Activated CD4-positive, alpha-beta T cell treated with anti-CD3 and anti-CD28 coated beads for 1 hour (primary cell): ENCODE data around the gene HIVEP3.

ENCODE experiments used
- DNase-seq: peaks from one replicate; pipeline ENCODE4 v3.0.0-alpha.2; 2020

Gene HIVEP3

GRCh38 chr1:41524676-41525675 lies 393.7 kb downstream of the HIVEP3 start:
- DNase-seq, result no peak

GRCh38 chr1:41523949-41524675 lies 394.6 kb downstream of the HIVEP3 start:
- DNase-seq, result no peak

- DNase-seq, result no peak
Measured at GRCh38 chr1:41523071-41523470, 395.7 kb downstream of the HIVEP3 start.

GRCh38 chr1:41521766-41522165 lies 397.0 kb downstream of the HIVEP3 start:
- no peak for DNase-seq

GRCh38 chr1:41520951-41521752 lies 397.6 kb downstream of the HIVEP3 start:
- no peak for DNase-seq

- no peak for DNase-seq
Measured at GRCh38 chr1:41519667-41520066, 399.1 kb downstream of the HIVEP3 start.

GRCh38 chr1:41518471-41518870 lies 400.3 kb downstream of the HIVEP3 start:
- no peak for DNase-seq

- DNase-seq, result no peak
Measured at GRCh38 chr1:41517062-41517438, 401.7 kb downstream of the HIVEP3 start.

GRCh38 chr1:41516168-41517061 lies 402.3 kb downstream of the HIVEP3 start:
- DNase-seq, result peak; percentile 29

- no peak for DNase-seq
Measured at GRCh38 chr1:41515778-41516167, 402.9 kb downstream of the HIVEP3 start.

- DNase-seq, result no peak
Measured at GRCh38 chr1:41515131-41515678, 403.5 kb downstream of the HIVEP3 start.

GRCh38 chr1:41514381-41514780 lies 404.3 kb downstream of the HIVEP3 start:
- DNase-seq, result no peak

GRCh38 chr1:41513383-41513735 lies 405.4 kb downstream of the HIVEP3 start:
- DNase-seq, result no peak

- DNase-seq, result no peak
Measured at GRCh38 chr1:41512701-41513382, 405.9 kb downstream of the HIVEP3 start.

- no peak for DNase-seq
Measured at GRCh38 chr1:41511239-41511540, 407.5 kb downstream of the HIVEP3 start.

GRCh38 chr1:41510531-41511238 lies 408.0 kb downstream of the HIVEP3 start:
- DNase-seq, result no peak

- DNase-seq, result no peak
Measured at GRCh38 chr1:41509270-41509671, 409.5 kb downstream of the HIVEP3 start.

- no peak for DNase-seq
Measured at GRCh38 chr1:41508290-41508689, 410.4 kb downstream of the HIVEP3 start.

GRCh38 chr1:41507836-41508235 lies 410.9 kb downstream of the HIVEP3 start:
- DNase-seq, result no peak

- DNase-seq, result no peak
Measured at GRCh38 chr1:41507110-41507720, 411.5 kb downstream of the HIVEP3 start.
